Adrenal gland (tissue), 12 donors: ENCODE measurements around the gene P2RY2. TPM values are rescaled to one million over a fixed set of nuclear protein-coding genes. Genes with fewer than 3 reads are reported as not detected.

Source experiments
- DNase-seq, 7 donors: peaks; one replicate each; pipeline ENCODE4 v3.0.0-alpha.2; 2019 to 2020
- H3K27ac ChIP-seq, 5 donors: fragments of 200-600 bp; sonication (generic) in 4 of 5; 1 replicate in 3 of 5; 2 replicates in 2 of 5; pipeline versions ENCODE4 v1.5.1 to v1.8.0; 2016 to 2020; ENCODE audit warnings: mild to moderate bottlenecking in 1 of 5
- H3K27me3 ChIP-seq: fragments of 200-600 bp; 2 replicates; pipeline ENCODE4 v1.8.0; 2021
- H3K36me3 ChIP-seq, 2 donors: fragments of 200-600 bp; replicated peaks in 1 of 2; 1 replicate in 1 of 2; 2 replicates in 1 of 2; pipeline versions ENCODE4 v1.5.1 to v1.8.0; 2018 to 2022
- H3K4me1 ChIP-seq, 2 donors: fragments of 200-600 bp; replicated peaks in 1 of 2; 1 replicate in 1 of 2; 2 replicates in 1 of 2; pipeline versions ENCODE4 v1.5.1 to v1.8.0; 2018 to 2021
- H3K4me3 ChIP-seq, 4 donors: fragments of 200-600 bp; sonication (generic) in 3 of 4; one replicate each; pipeline ENCODE4 v1.5.1; 2016 to 2018
- H3K9me3 ChIP-seq, 3 donors: fragments of 200-600 bp; sonication (generic) in 1 of 3; replicated peaks in 1 of 3; 1 replicate in 2 of 3; 2 replicates in 1 of 3; pipeline versions ENCODE4 v1.5.1 to v1.8.0; 2016 to 2021
- CTCF ChIP-seq, 6 experiments: fragments of 450-650 bp in 4 of 6; fragments of 200-600 bp in 2 of 6; sonication (generic) in 1 of 6; IDR thresholded peaks; 1 replicate in 5 of 6; 2 replicates in 1 of 6; pipeline versions ENCODE4 v1.5.1 to v1.8.0; 2016 to 2021; ENCODE audit warnings: antibody characterized with exemption in 6 of 6, mild to moderate bottlenecking in 2 of 6, moderate library complexity in 1 of 6
- POLR2A ChIP-seq, 2 donors: fragments of 450-650 bp; IDR thresholded peaks; one replicate each; pipeline ENCODE4 v1.6.1; 2017; ENCODE audit warnings: antibody characterized with exemption in 2 of 2, mild to moderate bottlenecking in 2 of 2, moderate library complexity in 1 of 2
- WGBS, 4 donors: extraction: QIAGEN DNeasy Blood & Tissue Kit in 2 of 4; methylation state at CpG; one replicate each; pipeline versions ENCODE4 v1.1.5 to v1.1.7; 2013 to 2017; 5-methylcytosine and 5-hydroxymethylcytosine counted together
- intact Hi-C, 2 donors: fragments of 100-400 bp; cut with DNase I; formaldehyde crosslinking; loops; one replicate each; pipeline versions ENCODE4 v1.14.1 to v1.15.0; 2022 to 2023
- polyA plus RNA-seq, 3 donors: library from polyadenylated mRNA; stranded (reverse); fragments of 200-250 nt in 2 of 3; fragments of 350-450 nt in 1 of 3; fragmentation: Illumina TruSeq in 1 of 3; extraction: RNeasy Lipid Tissue Mini Kit (QIAGEN cat#74804) in 1 of 3; gene quantifications; one replicate each; pipeline ENCODE4 v1.2.3, GENCODE V29; 2013 to 2014
- total RNA-seq, 9 donors: library from RNA; depleted of rRNA in 4 of 9; stranded (reverse); fragments of >200 nt in 4 of 9; fragments of 120-200 nt in 1 of 9; fragmentation: NEBNext Ultra II Directional in 1 of 9; extraction: Animal tissue kit (Norgen Biotek cat#: 25700) in 1 of 9; gene quantifications; one replicate each; pipeline versions ENCODE4 v1.1.0 to v1.2.4, GENCODE V29; 2013 to 2023
- donor health status: healthy with polysubstance abuse.
- donor health status: Bipolar disorder and iron deficiency.
- donor health status: DM: yes; HTN: yes; CAD: no.
- donor health status: DM: no; HTN: no; CAD: no.
- donor health status: DM: no; HTN: no; CAD: no.
- donor health status: DM: yes; HTN: yes; CAD: no.

P2RY2 gene
- total and polyA plus RNA-seq, 12 donors = 1.3 to 51.6 (median 7.6) TPM

GRCh38 chr11:73275381-73275750, 57.3 kb downstream of the P2RY2 start:
- H3K27ac ChIP-seq = peak overlapping the region in 1 of 5 donors; percentile 65
- intact Hi-C loops = no loop called here
- TF ChIP-seq CTCF (IDR thresholded peaks at IDR 0.05) (no peak), POLR2A (IDR thresholded peaks at IDR 0.05) (no peak)
- no peak for DNase-seq
- H3K9me3 ChIP-seq = no peaks in the 10 kb centered on the region
- no peaks in the 10 kb centered on the region for H3K27me3 ChIP-seq
- H3K4me1 ChIP-seq = peaks cover 0 to 5% of the 10 kb centered on the region in 2 donors
- H3K36me3 ChIP-seq = no peaks in the 10 kb centered on the region
- no peak overlapping the region for H3K4me3 ChIP-seq
- 94 to 100% (median 97%) methylated on average over 3 to 4 of the region's 4 CpGs for WGBS, 4 donors

- H3K4me3 ChIP-seq = no peak overlapping the region
- H3K27me3 ChIP-seq = no peaks in the 10 kb centered on the region
- DNase-seq = peak in 1 of 7 donors; percentile 2
- H3K4me1 ChIP-seq = peaks cover 0 to 5% of the 10 kb centered on the region in 2 donors
- intact Hi-C loops = no loop called here
- WGBS, 4 donors = 54 to 63% (median 59%) methylated on average over 3 of the region's 3 CpGs
- H3K36me3 ChIP-seq = no peaks in the 10 kb centered on the region
- TF ChIP-seq POLR2A (IDR thresholded peaks at IDR 0.05) (no peak), CTCF (IDR thresholded peaks at IDR 0.05) (no peak)
- H3K27ac ChIP-seq = no peak overlapping the region
- no peaks in the 10 kb centered on the region for H3K9me3 ChIP-seq
Measured at GRCh38 chr11:73277467-73277866, 59.4 kb downstream of the P2RY2 start.

GRCh38 chr11:73280626-73281025, 62.5 kb downstream of the P2RY2 start:
- WGBS, 4 donors = 66 to 74% (median 71%) methylated on average over 5 of the region's 5 CpGs
- peak in 2 of 7 donors; percentile 45 to 53 for DNase-seq
- no peaks in the 10 kb centered on the region for H3K27me3 ChIP-seq
- H3K4me1 ChIP-seq = peaks cover 0 to 5% of the 10 kb centered on the region in 2 donors
- H3K4me3 ChIP-seq = no peak overlapping the region
- peak overlapping the region in 2 of 5 donors; percentile 17 to 84 for H3K27ac ChIP-seq
- no peaks in the 10 kb centered on the region for H3K9me3 ChIP-seq
- H3K36me3 ChIP-seq = no peaks in the 10 kb centered on the region
- intact Hi-C loops = no loop called here
- TF ChIP-seq POLR2A (IDR thresholded peaks at IDR 0.05) = no peak
- no peak for TF ChIP-seq CTCF (IDR thresholded peaks at IDR 0.05)

GRCh38 chr11:73281201-73281741, 63.2 kb downstream of the P2RY2 start:
- Histone ChIP-seq H3K4me3 (no peak overlapping the region), H3K36me3 (no peaks in the 10 kb centered on the region), H3K9me3 (no peaks in the 10 kb centered on the region), H3K27me3 (no peaks in the 10 kb centered on the region), H3K4me1 (peaks cover 0 to 5% of the 10 kb centered on the region in 2 donors), H3K27ac (peak overlapping the region in 2 of 5 donors; percentile 17 to 84)
- intact Hi-C loops = no loop called here
- TF ChIP-seq CTCF (IDR thresholded peaks at IDR 0.05) = no peak
- no peak for TF ChIP-seq POLR2A (IDR thresholded peaks at IDR 0.05)
- 43 to 88% (median 84%) methylated on average over 1 to 3 of the region's 3 CpGs; no CpG with 5 or more reads in 1 of the 4 donors for WGBS, 4 donors
- DNase-seq = peak in 1 of 7 donors; percentile 41
